HuH-7.5 (cell line): Measurements from ENCODE around the gene KLHL13.

Experiments
- DNase-seq: peaks from one replicate; pipeline ENCODE4 v3.0.0; 2011; ENCODE audit warnings: low spot score

KLHL13 gene

GRCh38 chrX:117851025-117851424 is 265.6 kb downstream of the KLHL13 start:
- no peak for DNase-seq
